PC-9 (cell line): ENCODE results near the gene ALOX12. TPM values are rescaled to one million over a fixed set of nuclear protein-coding genes. Genes with fewer than 3 reads are reported as not detected.

ENCODE experiments used
- BruUV-seq: library from RNA; stranded (reverse); fragments of 400-500 nt; replicated peaks from 2 replicates; lab custom pipeline; 2021; lab: Mats Ljungman, UMichigan
- CTCF ChIA-PET: fragments of 300-600 bp; sonication (Branson Sonifier 250); formaldehyde crosslinking; loops from one replicate; lab custom pipeline; 2022; ENCODE audit warnings: antibody characterized with exemption; lab: Charles Lee
- POLR2A ChIA-PET: fragments of 300-600 bp; sonication (Branson Sonifier 250); formaldehyde crosslinking; loops from one replicate; lab custom pipeline; 2022; ENCODE audit warnings: antibody characterized with exemption; ENCODE audit not compliant: unreplicated experiment; lab: Charles Lee
- DNase-seq, 2 experiments: peaks; one replicate each; pipeline versions ENCODE4 v3.0.0 to v3.0.0-alpha.2; 2015 to 2022; ENCODE audit warnings: mixed read lengths in 1 of 2
- H2AFZ ChIP-seq: fragments of 200-600 bp; sonication (generic); 2 replicates; pipeline ENCODE4 v1.8.1; 2017; ENCODE audit warnings: antibody characterized with exemption
- H3F3A ChIP-seq: fragments of 200-600 bp; sonication (generic); 2 replicates; pipeline ENCODE4 v1.8.1; 2017; ENCODE audit warnings: antibody characterized with exemption, mild to moderate bottlenecking, low read depth; ENCODE audit not compliant: insufficient read depth
- H3K27ac ChIP-seq: fragments of 200-600 bp; sonication (generic); 2 replicates; pipeline ENCODE4 v1.6.1; 2016; ENCODE audit warnings: mixed run types
- H3K27me3 ChIP-seq: fragments of 200-600 bp; sonication (generic); 2 replicates; pipeline ENCODE4 v1.6.1; 2016; ENCODE audit warnings: low read depth, mixed run types; ENCODE audit not compliant: insufficient read depth
- H3K36me3 ChIP-seq: fragments of 200-600 bp; sonication (generic); 2 replicates; pipeline ENCODE4 v1.6.1; 2016; ENCODE audit warnings: low read depth, mixed run types
- H3K4me1 ChIP-seq: fragments of 200-600 bp; sonication (generic); replicated peaks from 2 replicates; pipeline ENCODE4 v1.6.1; 2016; ENCODE audit warnings: mixed run types; ENCODE audit not compliant: insufficient read depth
- H3K4me2 ChIP-seq: fragments of 200-600 bp; sonication (generic); 2 replicates; pipeline ENCODE4 v1.6.1; 2017; ENCODE audit warnings: mixed run types
- H3K4me3 ChIP-seq: fragments of 200-600 bp; sonication (generic); 2 replicates; pipeline ENCODE4 v1.6.1; 2016; ENCODE audit warnings: mixed run types
- H3K79me2 ChIP-seq: fragments of 200-600 bp; sonication (generic); 2 replicates; pipeline ENCODE4 v1.6.1; 2017; ENCODE audit warnings: low read depth, mixed run types
- H3K9me2 ChIP-seq: fragments of 200-600 bp; sonication (generic); 2 replicates; pipeline ENCODE4 v1.8.1; 2017; ENCODE audit warnings: mild to moderate bottlenecking; ENCODE audit not compliant: insufficient read depth
- H3K9me3 ChIP-seq: fragments of 200-600 bp; sonication (generic); 2 replicates; pipeline ENCODE4 v1.8.1; 2016; ENCODE audit warnings: low read depth; ENCODE audit not compliant: insufficient read depth
- H4K20me1 ChIP-seq: fragments of 200-600 bp; sonication (generic); 2 replicates; pipeline ENCODE4 v1.8.1; 2017; ENCODE audit not compliant: insufficient read depth
- EZH2 ChIP-seq: fragments of 200-600 bp; sonication (generic); IDR thresholded peaks from 2 replicates; pipeline ENCODE4 v1.8.0; 2017; ENCODE audit warnings: antibody characterized with exemption, low read depth
- intact Hi-C: fragments of 100-400 bp; cut with micrococcal nuclease; formaldehyde crosslinking; loops from one replicate; pipeline ENCODE4 v1.10.0; 2022; ENCODE audit not compliant: unreplicated experiment
- total RNA-seq: library from RNA; stranded (reverse); gene quantifications from 2 replicates; pipeline ENCODE4 v1.2.3, GENCODE V29; 2021
- TF ChIP-seq, protein P1 (sequence below): fragments of 200-600 bp; sonication (generic); conservative IDR thresholded peaks from 2 replicates; pipeline ENCODE4 v1.6.1; 2017; ENCODE audit warnings: mixed run types, antibody characterized with exemption, mild to moderate bottlenecking, moderate library complexity

ALOX12 gene
- total RNA-seq, 1 experiment from 2014 or later = not detected

DNA sequence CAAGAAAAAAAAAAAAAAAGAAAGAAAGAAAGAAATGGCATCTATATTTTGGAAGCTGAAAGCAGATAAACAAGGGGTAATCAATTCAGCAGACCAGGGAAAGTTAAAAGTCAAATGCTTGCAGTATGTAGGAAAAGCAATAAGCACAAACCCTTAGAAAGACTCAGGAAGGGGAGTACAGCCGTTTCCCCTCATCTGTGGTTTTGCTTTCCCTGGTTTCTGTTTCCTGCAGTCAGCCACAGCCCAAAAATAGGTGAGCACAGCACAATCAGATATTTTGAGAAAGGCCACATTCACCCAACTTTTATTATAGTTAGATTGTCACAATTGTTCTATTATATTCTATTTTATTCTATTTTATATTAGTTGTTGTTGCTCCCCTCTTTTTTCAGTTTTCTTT lies 14.4 kb upstream of the ALOX12 start:
- Histone ChIP-seq H3K79me2 (no peaks in the 10 kb centered on the region), H3K4me1 (peaks cover 26% of the 10 kb centered on the region), H3K4me2 (no peak overlapping the region), H3F3A (peaks cover 26% of the 10 kb centered on the region; the same call in 1 of the 2 replicates), H3K36me3 (no peaks in the 10 kb centered on the region), H3K27ac (no peak overlapping the region), H4K20me1 (no peaks in the 10 kb centered on the region), H3K4me3 (no peak overlapping the region), H2AFZ (no peak overlapping the region), H3K9me2 (no peaks in the 10 kb centered on the region), H3K9me3 (no peaks in the 10 kb centered on the region), H3K27me3 (no peaks in the 10 kb centered on the region)
- TF ChIP-seq, protein P1, sequence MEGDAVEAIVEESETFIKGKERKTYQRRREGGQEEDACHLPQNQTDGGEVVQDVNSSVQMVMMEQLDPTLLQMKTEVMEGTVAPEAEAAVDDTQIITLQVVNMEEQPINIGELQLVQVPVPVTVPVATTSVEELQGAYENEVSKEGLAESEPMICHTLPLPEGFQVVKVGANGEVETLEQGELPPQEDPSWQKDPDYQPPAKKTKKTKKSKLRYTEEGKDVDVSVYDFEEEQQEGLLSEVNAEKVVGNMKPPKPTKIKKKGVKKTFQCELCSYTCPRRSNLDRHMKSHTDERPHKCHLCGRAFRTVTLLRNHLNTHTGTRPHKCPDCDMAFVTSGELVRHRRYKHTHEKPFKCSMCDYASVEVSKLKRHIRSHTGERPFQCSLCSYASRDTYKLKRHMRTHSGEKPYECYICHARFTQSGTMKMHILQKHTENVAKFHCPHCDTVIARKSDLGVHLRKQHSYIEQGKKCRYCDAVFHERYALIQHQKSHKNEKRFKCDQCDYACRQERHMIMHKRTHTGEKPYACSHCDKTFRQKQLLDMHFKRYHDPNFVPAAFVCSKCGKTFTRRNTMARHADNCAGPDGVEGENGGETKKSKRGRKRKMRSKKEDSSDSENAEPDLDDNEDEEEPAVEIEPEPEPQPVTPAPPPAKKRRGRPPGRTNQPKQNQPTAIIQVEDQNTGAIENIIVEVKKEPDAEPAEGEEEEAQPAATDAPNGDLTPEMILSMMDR = no peak
- TF ChIP-seq EZH2 = no peak
- no TSS peak for BruUV-seq
- no peak for DNase-seq
- intact Hi-C loops = no loop called here
- ChIA-PET CTCF (no interaction called here), POLR2A (no interaction called here)

DNA sequence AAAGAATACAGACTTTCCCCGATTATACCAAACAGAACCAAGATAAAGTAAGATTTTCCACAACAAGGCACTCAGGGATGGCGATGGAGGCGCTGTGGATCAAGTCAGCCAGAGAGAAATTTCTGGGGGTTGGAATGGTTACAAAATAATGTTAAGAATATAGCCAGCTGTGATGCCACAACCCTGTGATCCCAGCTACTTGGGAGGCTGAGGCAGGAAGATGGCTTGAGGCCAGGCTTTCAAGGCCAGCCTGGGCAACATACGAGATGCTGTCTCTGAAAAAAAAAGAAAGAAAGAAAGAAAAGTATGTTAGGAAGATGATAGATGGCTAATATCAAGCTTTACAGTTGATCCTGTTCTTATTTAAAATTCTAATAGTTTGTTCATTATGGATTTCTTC lies 10.6 kb upstream of the ALOX12 start:
- no peaks in the 10 kb centered on the region for H3K36me3 ChIP-seq
- H3K4me1 ChIP-seq = no peaks in the 10 kb centered on the region
- H3K9me3 ChIP-seq = no peaks in the 10 kb centered on the region
- no peak overlapping the region for H3K4me2 ChIP-seq
- no peak for TF ChIP-seq EZH2
- TF ChIP-seq, protein P1 = no peak
- ChIA-PET CTCF (interaction anchor here (0.6 to 0.7 kb wide), 3 partner anchors 71 to 998 kb away, joined by 3 to 4 read pairs (median 3); no protein-coding TSS in a partner anchor), POLR2A (no interaction called here)
- no peaks in the 10 kb centered on the region for H3F3A ChIP-seq
- no peak for DNase-seq
- no peaks in the 10 kb centered on the region for H3K27me3 ChIP-seq
- no peak overlapping the region for H3K4me3 ChIP-seq
- H2AFZ ChIP-seq = no peak overlapping the region
- H3K79me2 ChIP-seq = no peaks in the 10 kb centered on the region
- H4K20me1 ChIP-seq = no peaks in the 10 kb centered on the region
- H3K27ac ChIP-seq = no peak overlapping the region
- H3K9me2 ChIP-seq = no peaks in the 10 kb centered on the region
- no TSS peak for BruUV-seq
- intact Hi-C loops = no loop called here

DNA sequence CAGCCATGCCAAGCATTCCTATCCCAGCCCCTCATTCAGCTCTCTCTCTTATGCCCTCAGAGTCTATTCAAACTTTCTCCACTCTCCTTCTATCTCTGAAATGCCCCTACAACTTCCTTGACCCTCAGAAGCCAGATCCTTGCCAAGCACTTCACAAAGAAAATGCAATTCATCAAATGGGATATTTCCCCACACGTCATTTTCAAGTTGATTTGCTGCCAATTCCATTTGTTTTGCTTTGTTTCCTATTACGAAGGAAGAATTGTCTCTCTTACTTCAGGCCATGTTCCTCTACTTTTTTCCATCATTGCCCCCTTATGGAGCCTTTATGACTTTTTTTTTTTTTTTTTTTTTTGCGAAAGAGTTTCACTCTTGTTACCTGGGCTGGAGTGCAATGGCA lies 9.2 kb upstream of the ALOX12 start:
- no peaks in the 10 kb centered on the region for H4K20me1 ChIP-seq
- CTCF ChIA-PET = no interaction called here
- H3K36me3 ChIP-seq = no peaks in the 10 kb centered on the region
- no TSS peak for BruUV-seq
- no peak overlapping the region for H3K27ac ChIP-seq
- no peak overlapping the region for H2AFZ ChIP-seq
- H3K9me2 ChIP-seq = no peaks in the 10 kb centered on the region
- TF ChIP-seq EZH2 = no peak
- TF ChIP-seq, protein P1 = no peak
- no peaks in the 10 kb centered on the region for H3K79me2 ChIP-seq
- POLR2A ChIA-PET = no interaction called here
- H3K4me3 ChIP-seq = no peak overlapping the region
- no peak for DNase-seq
- no peaks in the 10 kb centered on the region for H3K9me3 ChIP-seq
- no peaks in the 10 kb centered on the region for H3K4me1 ChIP-seq
- H3K27me3 ChIP-seq = no peaks in the 10 kb centered on the region
- intact Hi-C loops = no loop called here
- no peak overlapping the region for H3K4me2 ChIP-seq
- H3F3A ChIP-seq = no peaks in the 10 kb centered on the region
